SU-DHL-6 (cell line): ENCODE data around the gene STIL.

Source experiments
- EZH2phosphoT487 ChIP-seq: fragments of 200-600 bp; sonication (generic), shearing (Covaris generic); conservative IDR thresholded peaks from 2 replicates; pipeline ENCODE4 v1.6.1; 2018; ENCODE audit warnings: mild to moderate bottlenecking, antibody characterized with exemption, low read length, moderate library complexity, mixed read lengths
- TF ChIP-seq, protein P1 (sequence below): fragments of 200-600 bp; sonication (generic); IDR thresholded peaks from one replicate; pipeline ENCODE4 v1.5.1; 2017; ENCODE audit warnings: antibody characterized with exemption, mild to moderate bottlenecking, low read length, moderate library complexity; ENCODE audit not compliant: insufficient read depth, poor library complexity, severe bottlenecking

DNA sequence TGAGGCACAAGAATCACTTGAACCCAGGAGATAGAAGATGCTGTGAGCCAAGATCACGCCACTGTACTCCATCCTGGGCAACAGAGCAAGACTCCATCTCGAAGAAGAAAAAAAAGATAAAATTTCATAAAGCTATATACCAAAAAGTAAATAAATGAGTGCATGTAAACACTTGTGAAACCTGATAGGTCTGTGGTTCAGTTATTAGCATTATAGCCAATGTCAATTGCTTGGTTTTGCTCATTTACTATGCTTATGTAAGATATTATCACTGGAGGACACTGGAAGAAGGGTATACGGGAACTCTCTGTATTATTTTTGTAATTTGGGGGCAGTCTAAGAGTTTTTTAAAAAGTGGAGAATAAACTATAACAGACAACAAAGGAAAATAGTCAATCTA, 64.2 kb downstream of the STIL start:
- TF ChIP-seq, protein P1, sequence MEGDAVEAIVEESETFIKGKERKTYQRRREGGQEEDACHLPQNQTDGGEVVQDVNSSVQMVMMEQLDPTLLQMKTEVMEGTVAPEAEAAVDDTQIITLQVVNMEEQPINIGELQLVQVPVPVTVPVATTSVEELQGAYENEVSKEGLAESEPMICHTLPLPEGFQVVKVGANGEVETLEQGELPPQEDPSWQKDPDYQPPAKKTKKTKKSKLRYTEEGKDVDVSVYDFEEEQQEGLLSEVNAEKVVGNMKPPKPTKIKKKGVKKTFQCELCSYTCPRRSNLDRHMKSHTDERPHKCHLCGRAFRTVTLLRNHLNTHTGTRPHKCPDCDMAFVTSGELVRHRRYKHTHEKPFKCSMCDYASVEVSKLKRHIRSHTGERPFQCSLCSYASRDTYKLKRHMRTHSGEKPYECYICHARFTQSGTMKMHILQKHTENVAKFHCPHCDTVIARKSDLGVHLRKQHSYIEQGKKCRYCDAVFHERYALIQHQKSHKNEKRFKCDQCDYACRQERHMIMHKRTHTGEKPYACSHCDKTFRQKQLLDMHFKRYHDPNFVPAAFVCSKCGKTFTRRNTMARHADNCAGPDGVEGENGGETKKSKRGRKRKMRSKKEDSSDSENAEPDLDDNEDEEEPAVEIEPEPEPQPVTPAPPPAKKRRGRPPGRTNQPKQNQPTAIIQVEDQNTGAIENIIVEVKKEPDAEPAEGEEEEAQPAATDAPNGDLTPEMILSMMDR, result no peak
- no peak for TF ChIP-seq EZH2phosphoT487
